GM21526 (cell line): ENCODE results near the gene TAPBPL.
"Not testable (repeated sequence)": the region's sequence is repeated elsewhere in the genome, so short reads cannot be mapped to it uniquely, and the experiment has no call there.

Source experiments
- ATAC-seq: cut with Tn5 transposase; IDR thresholded peaks from one replicate; pipeline ENCODE4 v1.9.1; 2021; ENCODE audit warnings: moderate library complexity; ENCODE audit not compliant: unreplicated experiment, low FRiP score

The TAPBPL gene

GRCh38 chr12:6478416-6478815 lies 26.6 kb downstream of the TAPBPL start:
- no peak for ATAC-seq

GRCh38 chr12:6488240-6488639 lies 36.4 kb downstream of the TAPBPL start:
- no peak for ATAC-seq

GRCh38 chr12:6489449-6489848 lies 37.6 kb downstream of the TAPBPL start:
- ATAC-seq = no peak

GRCh38 chr12:6490673-6491072 lies 38.8 kb downstream of the TAPBPL start:
- ATAC-seq = not testable (repeated sequence)

- peak; percentile 70 for ATAC-seq
Observed at GRCh38 chr12:6492838-6493496, 41.1 kb downstream of the TAPBPL start, which contains the start of gene MRPL51. TSS of gene MRPL51 (minus strand) at chr12:6493262. CDS start at chr12:6493136, 126 bp downstream.

GRCh38 chr12:6493497-6494257 lies 41.8 kb downstream of the TAPBPL start, which contains the start of gene NCAPD2:
TSS of gene NCAPD2 (plus strand) at chr12:6494102. CDS start at chr12:6495099, 997 bp downstream.
- ATAC-seq = peak; percentile 69

GRCh38 chr12:6494258-6494743 lies 42.5 kb downstream of the TAPBPL start:
- ATAC-seq = peak; percentile 32

- ATAC-seq = no peak
Observed at GRCh38 chr12:6494968-6495367, 43.1 kb downstream of the TAPBPL start.

GRCh38 chr12:6497291-6497690 lies 45.4 kb downstream of the TAPBPL start:
- not testable (repeated sequence) for ATAC-seq

- ATAC-seq = no peak
Observed at GRCh38 chr12:6500466-6500865, 48.6 kb downstream of the TAPBPL start.

GRCh38 chr12:6507102-6507998 lies 55.5 kb downstream of the TAPBPL start:
- no peak for ATAC-seq

- ATAC-seq = no peak
Observed at GRCh38 chr12:6508087-6508486, 56.2 kb downstream of the TAPBPL start.
